Uterus (tissue), 2 donors: ENCODE results near the gene KSR2.

Experiments used
- POLR2A ChIP-seq, 2 donors: fragments of 450-650 bp; IDR thresholded peaks; one replicate each; pipeline ENCODE4 v1.6.1; 2016; ENCODE audit warnings: antibody characterized with exemption in 2 of 2, mild to moderate bottlenecking in 1 of 2, moderate library complexity in 1 of 2
- TF ChIP-seq, protein P1 (sequence below), 4 experiments: fragments of 200-600 bp in 2 of 4; fragments of 450-650 bp in 2 of 4; sonication (generic) in 2 of 4; IDR thresholded peaks; one replicate each; pipeline ENCODE4 v1.5.1; 2016 to 2019; ENCODE audit warnings: antibody characterized with exemption in 4 of 4, mild to moderate bottlenecking in 2 of 4, moderate library complexity in 1 of 4

DNA sequence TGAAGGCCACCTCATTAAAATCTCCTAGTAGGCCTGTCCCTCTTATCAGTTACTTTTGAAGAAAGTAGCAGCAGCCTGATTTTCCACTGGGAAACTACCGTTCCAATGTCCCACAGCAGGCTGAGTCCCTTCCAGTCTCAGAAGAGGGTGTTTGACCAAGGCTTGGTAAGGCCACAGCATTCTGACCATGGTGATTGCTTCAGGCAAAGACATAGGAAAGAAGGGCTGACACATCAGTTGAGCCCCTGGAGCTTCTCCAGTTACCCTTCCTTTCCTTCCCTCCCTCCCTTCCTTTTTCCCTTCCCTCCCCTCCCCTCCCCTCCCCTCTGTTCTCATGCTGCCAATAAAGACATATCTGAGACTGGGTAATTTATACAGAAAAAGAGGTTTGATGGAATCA, 373.0 kb downstream of the KSR2 start:
- TF ChIP-seq, protein P1, sequence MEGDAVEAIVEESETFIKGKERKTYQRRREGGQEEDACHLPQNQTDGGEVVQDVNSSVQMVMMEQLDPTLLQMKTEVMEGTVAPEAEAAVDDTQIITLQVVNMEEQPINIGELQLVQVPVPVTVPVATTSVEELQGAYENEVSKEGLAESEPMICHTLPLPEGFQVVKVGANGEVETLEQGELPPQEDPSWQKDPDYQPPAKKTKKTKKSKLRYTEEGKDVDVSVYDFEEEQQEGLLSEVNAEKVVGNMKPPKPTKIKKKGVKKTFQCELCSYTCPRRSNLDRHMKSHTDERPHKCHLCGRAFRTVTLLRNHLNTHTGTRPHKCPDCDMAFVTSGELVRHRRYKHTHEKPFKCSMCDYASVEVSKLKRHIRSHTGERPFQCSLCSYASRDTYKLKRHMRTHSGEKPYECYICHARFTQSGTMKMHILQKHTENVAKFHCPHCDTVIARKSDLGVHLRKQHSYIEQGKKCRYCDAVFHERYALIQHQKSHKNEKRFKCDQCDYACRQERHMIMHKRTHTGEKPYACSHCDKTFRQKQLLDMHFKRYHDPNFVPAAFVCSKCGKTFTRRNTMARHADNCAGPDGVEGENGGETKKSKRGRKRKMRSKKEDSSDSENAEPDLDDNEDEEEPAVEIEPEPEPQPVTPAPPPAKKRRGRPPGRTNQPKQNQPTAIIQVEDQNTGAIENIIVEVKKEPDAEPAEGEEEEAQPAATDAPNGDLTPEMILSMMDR (IDR thresholded peaks at IDR 0.05) = no peak
- TF ChIP-seq POLR2A (IDR thresholded peaks at IDR 0.05) = no peak
